Fibroblast of lung (primary cell): ENCODE measurements around the gene GHRL.
A peak's percentile ranks its signal among the peaks of the same experiment; 100 is the strongest.

Experiments used
- CTCF ChIP-seq, 2 donors: IDR thresholded peaks in 1 of 2; conservative IDR thresholded peaks in 1 of 2; 1 replicate in 1 of 2; 2 replicates in 1 of 2; pipeline ENCODE4 v1.5.1; 2011 to 2012; ENCODE audit warnings: low read length in 2 of 2, control low read depth in 1 of 2, inconsistent platforms in 1 of 2, low read depth in 1 of 2, mild to moderate bottlenecking in 1 of 2
- EZH2 ChIP-seq: IDR thresholded peaks from 2 replicates; pipeline ENCODE4 v1.5.1; 2012; ENCODE audit warnings: low read length, control low read depth, mild to moderate bottlenecking; ENCODE audit errors: missing control alignments

GRCh38 chr3:10334459-10334858 lies 41.7 kb upstream of the GHRL start:
- TF ChIP-seq CTCF (conservative IDR thresholded peaks at IDR 0.05 in 1 of 2, IDR thresholded peaks at IDR 0.05 in 1 of 2; ENCODE audit: low read depth in 1 of 2, low read length in 2 of 2) (peak in 1 of 2 donors; percentile 10), EZH2 (no peak)
